ENCODE measurements around the gene TPST2.

The TPST2 gene

GRCh38 chr22:26579331-26579886 is 10.5 kb downstream of the TPST2 start:
- DNase-seq, result no peak

GRCh38 chr22:26577081-26577480 is 12.9 kb downstream of the TPST2 start:
- no peak for DNase-seq

- DNase-seq, result no peak
Observed at GRCh38 chr22:26576026-26576680, 13.8 kb downstream of the TPST2 start.

- DNase-seq, result no peak
Observed at GRCh38 chr22:26574001-26574723, 15.8 kb downstream of the TPST2 start.

GRCh38 chr22:26573026-26573662 is 16.8 kb downstream of the TPST2 start:
- DNase-seq, result no peak

- no peak for DNase-seq
Observed at GRCh38 chr22:26570864-26571525, 18.9 kb downstream of the TPST2 start.

GRCh38 chr22:26570115-26570514 is 19.8 kb downstream of the TPST2 start:
- no peak for DNase-seq

- no peak for DNase-seq
Observed at GRCh38 chr22:26568207-26568706, 21.7 kb downstream of the TPST2 start.

GRCh38 chr22:26567610-26568009 is 22.3 kb downstream of the TPST2 start:
- no peak for DNase-seq

- no peak for DNase-seq
Observed at GRCh38 chr22:26566994-26567393, 22.9 kb downstream of the TPST2 start.

GRCh38 chr22:26565889-26566288 is 24.0 kb downstream of the TPST2 start:
- DNase-seq, result no peak

- DNase-seq, result no peak
Observed at GRCh38 chr22:26565181-26565580, 24.8 kb downstream of the TPST2 start.

- DNase-seq, result no peak
Observed at GRCh38 chr22:26564672-26565071, 25.3 kb downstream of the TPST2 start.

GRCh38 chr22:26564181-26564580 is 25.8 kb downstream of the TPST2 start:
- no peak for DNase-seq

GRCh38 chr22:26563022-26563421 is 26.9 kb downstream of the TPST2 start:
- DNase-seq, result no peak

- no peak for DNase-seq
Observed at GRCh38 chr22:26561756-26562417, 28.0 kb downstream of the TPST2 start.

- DNase-seq, result no peak
Observed at GRCh38 chr22:26559961-26560575, 29.9 kb downstream of the TPST2 start.

- DNase-seq, result no peak
Observed at GRCh38 chr22:26558248-26558895, 31.6 kb downstream of the TPST2 start.

- no peak for DNase-seq
Observed at GRCh38 chr22:26556904-26557303, 33.0 kb downstream of the TPST2 start.

GRCh38 chr22:26555478-26555877 is 34.5 kb downstream of the TPST2 start:
- no peak for DNase-seq

GRCh38 chr22:26554956-26555355 is 35.0 kb downstream of the TPST2 start:
- no peak for DNase-seq
